ENCODE data around the gene FARSA.
"Not testable (repeated sequence)": the region's sequence is repeated elsewhere in the genome, so short reads cannot be mapped to it uniquely, and the experiment has no call there.

FARSA gene

GRCh38 chr19:12965017-12965811 is 31.7 kb upstream of the FARSA start:
- Mint-ChIP-seq H3K36me3 (ENCODE audit: insufficient read depth) (peaks cover 4% of the 10 kb centered on the region), H3K27me3 (no peaks in the 10 kb centered on the region), H3K4me1 (peaks cover 6% of the 10 kb centered on the region), H3K9me3 (no peaks in the 10 kb centered on the region), H3K27ac (ENCODE audit: low read depth) (no peak overlapping the region), H3K4me3 (peak overlapping the region; percentile 84)
- DNase-seq (ENCODE audit: low spot score in 2 of 2) (peak; percentile 69 to 78), ATAC-seq (replicated peaks; ENCODE audit: extremely low read depth, poor library complexity, severe bottlenecking) (peak; percentile 94)

GRCh38 chr19:12959481-12959880 is 26.0 kb upstream of the FARSA start:
- H3K36me3 Mint-ChIP-seq (ENCODE audit: insufficient read depth) = peaks cover 5% of the 10 kb centered on the region
- H3K9me3 Mint-ChIP-seq = no peaks in the 10 kb centered on the region
- no peak overlapping the region for H3K27ac Mint-ChIP-seq (ENCODE audit: low read depth)
- H3K4me1 Mint-ChIP-seq = peaks cover 19% of the 10 kb centered on the region
- no peak for ATAC-seq (replicated peaks; ENCODE audit: extremely low read depth, poor library complexity, severe bottlenecking)
- DNase-seq (ENCODE audit: low spot score in 2 of 2) = no peak
- no peak overlapping the region for H3K4me3 Mint-ChIP-seq
- no peaks in the 10 kb centered on the region for H3K27me3 Mint-ChIP-seq

- peaks cover 25% of the 10 kb centered on the region for H3K4me1 Mint-ChIP-seq
- peak overlapping the region; percentile 74 for H3K27ac Mint-ChIP-seq (ENCODE audit: low read depth)
- DNase-seq (ENCODE audit: low spot score in 2 of 2); H3K9me3 Mint-ChIP-seq; H3K27me3 Mint-ChIP-seq; ATAC-seq (replicated peaks; ENCODE audit: extremely low read depth, poor library complexity, severe bottlenecking): not testable (repeated sequence)
- H3K36me3 Mint-ChIP-seq (ENCODE audit: insufficient read depth) = peaks cover 19% of the 10 kb centered on the region
- peak overlapping the region; percentile 81 for H3K4me3 Mint-ChIP-seq
Measured at GRCh38 chr19:12957389-12957952, 24.0 kb upstream of the FARSA start.

- peak; percentile 57 to 66 for DNase-seq (ENCODE audit: low spot score in 2 of 2)
- peak within 1 kb of the TSS; percentile 74 for H3K27ac Mint-ChIP-seq (ENCODE audit: low read depth)
- peak; percentile 96 for ATAC-seq (replicated peaks; ENCODE audit: extremely low read depth, poor library complexity, severe bottlenecking)
- H3K36me3 Mint-ChIP-seq (ENCODE audit: insufficient read depth) = peaks cover 26% of the 10 kb centered on the region
- H3K27me3 Mint-ChIP-seq = no peaks in the 10 kb centered on the region
- peaks cover 25% of the 10 kb centered on the region for H3K4me1 Mint-ChIP-seq
- H3K4me3 Mint-ChIP-seq = peak within 1 kb of the TSS; percentile 81
- H3K9me3 Mint-ChIP-seq = no peaks in the 10 kb centered on the region
Measured at GRCh38 chr19:12956446-12957388, 23.2 kb upstream of the FARSA start, which contains the start of gene GADD45GIP1. Gene GADD45GIP1, minus strand, starts transcription at chr19:12957223. Its CDS starts 11 bp downstream, at chr19:12957212.

- Mint-ChIP-seq H3K4me1 (peaks cover 25% of the 10 kb centered on the region), H3K36me3 (ENCODE audit: insufficient read depth) (peaks cover 31% of the 10 kb centered on the region), H3K27me3 (no peaks in the 10 kb centered on the region), H3K9me3 (no peaks in the 10 kb centered on the region), H3K4me3 (peak overlapping the region; percentile 81), H3K27ac (ENCODE audit: low read depth) (peak overlapping the region; percentile 74)
- no peak for ATAC-seq (replicated peaks; ENCODE audit: extremely low read depth, poor library complexity, severe bottlenecking)
- no peak for DNase-seq (ENCODE audit: low spot score in 2 of 2)
Measured at GRCh38 chr19:12955996-12956395, 22.5 kb upstream of the FARSA start.

GRCh38 chr19:12955575-12955974 is 22.1 kb upstream of the FARSA start:
- not testable (repeated sequence) for H3K9me3 Mint-ChIP-seq; DNase-seq (ENCODE audit: low spot score in 2 of 2); H3K27me3 Mint-ChIP-seq; ATAC-seq (replicated peaks; ENCODE audit: extremely low read depth, poor library complexity, severe bottlenecking)
- Mint-ChIP-seq H3K27ac (ENCODE audit: low read depth) (peak overlapping the region; percentile 74), H3K36me3 (ENCODE audit: insufficient read depth) (peaks cover 34% of the 10 kb centered on the region), H3K4me1 (peaks cover 25% of the 10 kb centered on the region), H3K4me3 (peak overlapping the region; percentile 81)

- DNase-seq (ENCODE audit: low spot score in 2 of 2) (no peak), ATAC-seq (replicated peaks; ENCODE audit: extremely low read depth, poor library complexity, severe bottlenecking) (no peak)
- Mint-ChIP-seq H3K27ac (ENCODE audit: low read depth) (peak overlapping the region; percentile 83), H3K4me3 (no peak overlapping the region), H3K9me3 (no peaks in the 10 kb centered on the region), H3K36me3 (ENCODE audit: insufficient read depth) (peaks cover 40% of the 10 kb centered on the region), H3K4me1 (peaks cover 32% of the 10 kb centered on the region), H3K27me3 (no peaks in the 10 kb centered on the region)
Measured at GRCh38 chr19:12954612-12954962, 21.1 kb upstream of the FARSA start.

- Mint-ChIP-seq H3K27ac (ENCODE audit: low read depth) (peak overlapping the region; percentile 83), H3K27me3 (no peaks in the 10 kb centered on the region), H3K4me1 (peaks cover 32% of the 10 kb centered on the region), H3K9me3 (no peaks in the 10 kb centered on the region), H3K4me3 (no peak overlapping the region), H3K36me3 (ENCODE audit: insufficient read depth) (peaks cover 40% of the 10 kb centered on the region)
- DNase-seq (ENCODE audit: low spot score in 2 of 2) = no peak
- ATAC-seq (replicated peaks; ENCODE audit: extremely low read depth, poor library complexity, severe bottlenecking) = no peak
Measured at GRCh38 chr19:12953799-12954611, 20.5 kb upstream of the FARSA start.

GRCh38 chr19:12953138-12953798 is 19.8 kb upstream of the FARSA start:
- no peak overlapping the region for H3K27ac Mint-ChIP-seq (ENCODE audit: low read depth)
- H3K9me3 Mint-ChIP-seq = no peaks in the 10 kb centered on the region
- DNase-seq (ENCODE audit: low spot score in 2 of 2) (no peak), ATAC-seq (replicated peaks; ENCODE audit: extremely low read depth, poor library complexity, severe bottlenecking) (no peak)
- H3K4me1 Mint-ChIP-seq = peaks cover 32% of the 10 kb centered on the region
- H3K36me3 Mint-ChIP-seq (ENCODE audit: insufficient read depth) = peaks cover 41% of the 10 kb centered on the region
- no peak overlapping the region for H3K4me3 Mint-ChIP-seq
- no peaks in the 10 kb centered on the region for H3K27me3 Mint-ChIP-seq

- peaks cover 32% of the 10 kb centered on the region for H3K4me1 Mint-ChIP-seq
- H3K4me3 Mint-ChIP-seq = no peak overlapping the region
Measured at GRCh38 chr19:12952488-12953137, 19.1 kb upstream of the FARSA start.

GRCh38 chr19:12952050-12952449 is 18.5 kb upstream of the FARSA start:
- H3K9me3 Mint-ChIP-seq; DNase-seq (ENCODE audit: low spot score in 2 of 2): not testable (repeated sequence)

More at GRCh38 chr19:12952488-12953137, 19.1 kb upstream of the FARSA start:
- Mint-ChIP-seq H3K9me3 (no peaks in the 10 kb centered on the region), H3K36me3 (ENCODE audit: insufficient read depth) (peaks cover 45% of the 10 kb centered on the region), H3K27me3 (no peaks in the 10 kb centered on the region), H3K27ac (ENCODE audit: low read depth) (no peak overlapping the region)
- ATAC-seq (replicated peaks; ENCODE audit: extremely low read depth, poor library complexity, severe bottlenecking) (no peak), DNase-seq (ENCODE audit: low spot score in 2 of 2) (no peak)

More at GRCh38 chr19:12952050-12952449, 18.5 kb upstream of the FARSA start:
- H3K27me3 Mint-ChIP-seq; ATAC-seq (replicated peaks; ENCODE audit: extremely low read depth, poor library complexity, severe bottlenecking); H3K4me3 Mint-ChIP-seq; H3K27ac Mint-ChIP-seq (ENCODE audit: low read depth): not testable (repeated sequence)
- peaks cover 47% of the 10 kb centered on the region for H3K36me3 Mint-ChIP-seq (ENCODE audit: insufficient read depth)
- peaks cover 32% of the 10 kb centered on the region for H3K4me1 Mint-ChIP-seq

Measured in central memory CD8-positive, alpha-beta T cell (primary cell).